NB4 (cell line): ENCODE data around the gene ST3GAL5.

Experiments
- DNase-seq: peaks from one replicate; pipeline ENCODE4 v3.0.0; 2010; ENCODE audit warnings: low read depth
- H3K4me3 ChIP-seq: one replicate; pipeline ENCODE4 v1.5.1; 2011; ENCODE audit warnings: mild to moderate bottlenecking, low read depth, low read length, moderate library complexity
- CTCF ChIP-seq: IDR thresholded peaks from one replicate; pipeline ENCODE4 v1.5.1; 2012; ENCODE audit warnings: low read depth, low read length
- MAX ChIP-seq: IDR thresholded peaks from 2 replicates; pipeline ENCODE4 v1.6.1; 2011; ENCODE audit warnings: low read depth, low read length
- MYC ChIP-seq: IDR thresholded peaks from 2 replicates; pipeline ENCODE4 v1.6.1; 2011; ENCODE audit warnings: low read depth, low read length
- POLR2A ChIP-seq: IDR thresholded peaks from 2 replicates; pipeline ENCODE4 v1.6.1; 2011; ENCODE audit warnings: mild to moderate bottlenecking; ENCODE audit not compliant: insufficient read length; ENCODE audit errors: extremely low read depth

The ST3GAL5 gene

GRCh38 chr2:85814802-85815550 is 73.8 kb downstream of the ST3GAL5 start:
- no peak for TF ChIP-seq MAX
- TF ChIP-seq POLR2A, result no peak
- TF ChIP-seq MYC, result no peak
- H3K4me3 ChIP-seq, result no peak overlapping the region
- no peak for DNase-seq

GRCh38 chr2:85813982-85814801 is 74.6 kb downstream of the ST3GAL5 start:
- H3K4me3 ChIP-seq, result no peak overlapping the region
- peak; percentile 86 for DNase-seq
- TF ChIP-seq MYC (0 out of 2 replicates have a peak, but pooled peaks have one; percentile 33), POLR2A (no peak), CTCF (peak; percentile 97), MAX (peak; percentile 48; the same call in 1 of the 2 replicates)

GRCh38 chr2:85813211-85813981 is 75.4 kb downstream of the ST3GAL5 start:
- H3K4me3 ChIP-seq, result no peak overlapping the region
- DNase-seq, result no peak
- TF ChIP-seq POLR2A (no peak), MYC (no peak), MAX (no peak), CTCF (no peak)

- no peak for DNase-seq
- TF ChIP-seq POLR2A (no peak), MYC (no peak), MAX (no peak), CTCF (no peak)
These were observed 76.6 kb downstream of the ST3GAL5 start for GRCh38 chr2:85812094-85812735.

GRCh38 chr2:85811180-85812093 is 77.4 kb downstream of the ST3GAL5 start:
- no peak overlapping the region for H3K4me3 ChIP-seq
- TF ChIP-seq MAX (no peak), MYC (no peak), POLR2A (no peak), CTCF (no peak)
- no peak for DNase-seq

More at GRCh38 chr2:85812094-85812735, 76.6 kb downstream of the ST3GAL5 start:
- H3K4me3 ChIP-seq, result no peak overlapping the region
